NCI-H2107 treated with DMSO at 0.1 percent for 48 hours (cell line): ENCODE data around the gene OR6C4.
"Not testable (repeated sequence)": the region's sequence is repeated elsewhere in the genome, so short reads cannot be mapped to it uniquely, and the experiment has no call there.

ENCODE experiments used
- DNase-seq: peaks from one replicate; lab custom pipeline; 2025; ENCODE audit not compliant: unreplicated experiment; lab: John Stamatoyannopoulos, UW

Gene OR6C4

DNA sequence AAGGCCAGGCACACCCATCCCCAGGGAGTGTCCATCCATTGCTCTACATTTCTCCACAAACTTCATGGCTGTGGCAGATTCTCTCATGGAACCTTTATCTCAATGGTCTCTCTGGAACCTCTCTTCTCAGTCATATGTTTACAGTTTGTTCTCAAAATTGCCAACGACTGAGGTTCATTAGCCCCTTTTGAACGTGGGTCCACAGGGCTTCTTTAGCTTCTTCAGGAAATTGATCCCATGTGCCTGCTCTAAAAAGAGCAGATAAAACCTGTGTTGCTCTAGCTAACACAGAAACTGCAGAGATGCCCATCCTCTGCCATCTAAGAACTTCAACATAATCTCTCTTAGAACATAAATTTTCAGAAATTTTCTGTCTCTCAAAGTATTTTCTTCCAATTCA is at the start of gene OR6C4:
TSS of gene OR6C4 (plus strand) at position 301 of the 400 bp plus-strand sequence. CDS start 1,625 bp downstream, outside the sequence.
- DNase-seq: no peak

DNA sequence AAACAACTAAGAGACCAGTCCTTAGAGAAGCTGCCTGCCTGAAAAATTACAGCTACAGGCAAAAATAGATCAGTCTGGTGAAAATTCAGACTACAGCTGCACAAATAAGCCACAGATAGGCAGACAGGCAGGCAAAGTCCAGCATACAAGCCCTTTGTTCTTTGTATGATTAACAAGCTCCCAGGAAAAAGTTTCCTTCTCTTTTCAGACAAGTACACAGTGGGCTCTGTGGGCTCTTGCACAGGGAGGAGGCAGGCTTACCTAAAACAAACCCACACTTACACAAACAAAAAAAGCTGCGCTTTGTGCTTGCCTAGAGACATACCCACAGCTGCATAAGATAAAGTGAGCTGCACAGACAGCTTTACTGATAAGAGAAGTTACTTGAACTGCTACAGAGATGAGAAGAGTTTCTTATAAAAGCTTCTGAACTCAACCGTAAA is 49.6 kb upstream of the OR6C4 start:
- no peak for DNase-seq

DNA sequence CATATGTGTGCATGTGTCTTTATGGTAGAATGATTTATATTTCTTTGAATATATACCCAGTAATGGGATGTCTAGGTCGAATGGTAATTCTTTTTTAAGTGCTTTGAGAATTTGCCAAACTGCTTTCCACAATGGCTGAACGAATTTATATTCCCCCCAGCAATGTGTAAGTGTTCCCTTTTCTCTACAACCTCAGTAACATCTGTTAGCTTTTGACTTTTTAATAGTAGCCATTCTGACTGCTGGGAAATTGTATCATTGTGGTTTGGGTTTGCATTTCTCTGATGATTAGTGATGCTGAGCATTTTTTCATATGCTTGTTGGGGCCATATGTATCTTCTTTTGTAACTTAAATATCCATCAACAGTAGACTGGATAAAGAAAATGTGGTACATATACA is 47.8 kb upstream of the OR6C4 start:
- DNase-seq: no peak

DNA sequence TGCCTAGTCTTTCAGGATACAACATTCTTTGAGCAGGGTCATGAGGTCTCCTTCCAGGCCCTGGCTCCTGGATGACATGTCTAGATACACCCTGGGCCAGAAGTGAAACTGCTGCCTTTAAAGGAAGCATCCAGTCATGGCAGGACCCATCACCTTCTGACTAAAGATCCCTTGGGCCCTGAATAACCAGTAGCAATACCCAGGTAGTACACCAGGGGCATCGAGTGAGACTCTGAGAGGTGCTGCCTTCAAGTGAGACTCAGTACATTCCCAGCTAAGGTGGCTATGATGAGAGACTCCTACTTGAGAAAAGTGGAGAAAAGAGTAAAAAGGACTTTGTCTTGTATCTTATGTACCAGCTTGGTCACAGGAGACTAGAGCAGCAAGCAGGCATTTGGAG is 33.7 kb upstream of the OR6C4 start:
- DNase-seq: no peak

DNA sequence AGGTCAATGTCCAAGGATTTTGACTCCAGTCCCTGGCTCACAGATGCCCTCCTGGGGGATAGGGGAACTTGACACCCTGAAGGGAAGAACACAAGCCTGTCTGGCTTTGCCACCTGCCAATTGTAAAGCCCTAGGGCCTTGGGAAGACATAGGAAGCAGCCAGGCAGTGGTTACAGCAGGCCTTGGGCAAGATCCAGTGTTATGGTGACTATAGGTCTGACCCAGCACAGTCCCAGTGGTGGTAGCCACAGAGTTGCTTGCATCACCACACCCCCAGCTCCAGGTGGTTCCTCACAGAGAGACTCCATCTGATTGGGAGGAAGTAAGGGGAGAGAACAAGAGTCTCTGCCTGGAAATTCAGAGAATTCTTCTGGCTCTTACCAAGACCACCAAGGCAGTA is 33.0 kb upstream of the OR6C4 start:
- no peak for DNase-seq

DNA sequence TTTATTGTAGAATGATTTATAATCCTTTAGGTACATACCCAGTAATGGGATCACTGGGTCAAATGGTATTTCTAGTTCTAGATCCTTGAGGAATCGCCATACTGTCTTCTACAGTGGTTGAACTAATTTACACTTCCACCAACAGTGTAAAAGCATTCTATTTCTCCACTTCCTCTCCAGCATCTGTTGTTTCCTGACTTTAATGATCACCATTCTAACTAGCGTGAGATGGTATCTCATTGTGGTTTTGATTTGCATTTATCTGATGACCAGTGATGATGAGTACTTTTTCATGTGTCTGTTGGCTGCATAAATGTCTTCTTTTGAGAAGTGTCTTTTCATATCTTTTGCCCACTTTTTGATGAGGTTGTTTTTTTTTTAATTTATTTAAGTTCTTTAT is 1.2 kb upstream of the OR6C4 start:
- not testable (repeated sequence) for DNase-seq

DNA sequence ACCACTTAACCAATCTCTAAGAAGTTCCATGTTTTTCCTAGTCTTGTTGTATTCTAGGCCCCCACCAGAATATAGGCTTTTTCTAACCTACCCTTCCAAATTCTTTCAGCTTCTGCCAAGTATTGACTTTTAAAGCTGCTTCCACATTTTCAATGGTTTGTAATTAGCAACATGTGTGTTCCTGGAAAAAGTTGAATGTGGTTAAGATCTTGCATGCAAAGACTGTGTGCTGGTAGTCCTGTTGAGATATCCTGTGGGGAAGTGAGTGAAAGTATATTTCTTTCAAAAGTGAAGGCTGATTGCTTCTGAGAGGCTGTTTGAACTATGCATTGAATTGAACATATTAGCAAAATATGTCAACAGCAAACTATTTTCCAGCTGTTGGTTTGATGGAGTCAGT is 646 bp upstream of the OR6C4 start:
- DNase-seq: no peak

DNA sequence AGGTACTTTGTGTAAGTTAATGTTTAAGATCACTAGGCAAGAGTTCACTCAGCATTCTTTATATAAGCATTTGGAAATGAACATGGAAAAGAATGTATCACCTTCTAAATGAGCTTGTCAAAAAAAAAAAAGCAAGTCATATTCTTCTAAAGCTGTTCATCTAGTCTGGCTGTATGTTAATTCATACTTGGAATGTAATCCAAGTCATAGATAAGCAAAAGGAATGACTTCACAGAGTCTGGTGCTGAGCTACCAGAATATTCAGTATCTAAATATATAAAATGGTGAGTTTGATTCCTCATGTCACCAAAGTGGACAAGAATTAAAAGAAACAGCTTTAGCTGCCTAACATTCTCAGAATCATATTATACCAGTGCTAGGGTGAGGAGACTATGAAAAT is 4.9 kb downstream of the OR6C4 start:
- DNase-seq: no peak

DNA sequence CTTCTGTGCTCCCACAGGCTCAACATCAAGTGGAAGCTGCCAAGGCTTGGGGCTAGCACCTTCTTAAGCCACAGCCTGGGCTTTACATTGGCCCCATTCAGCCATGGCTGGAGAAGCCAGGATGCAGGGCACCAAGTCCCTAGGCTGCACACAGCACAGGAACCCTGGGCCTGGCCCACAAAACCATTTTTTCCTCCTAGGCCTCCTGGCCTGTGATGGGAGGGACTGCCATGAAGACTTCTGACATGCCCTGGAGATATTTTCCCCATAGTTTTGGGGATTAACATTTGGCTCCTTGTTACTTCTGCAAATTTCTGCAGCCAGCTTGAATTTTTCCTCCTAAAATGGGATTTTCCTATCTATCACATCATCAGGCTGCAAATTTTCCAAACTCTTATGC is 20.7 kb downstream of the OR6C4 start:
- DNase-seq: not testable (repeated sequence)

DNA sequence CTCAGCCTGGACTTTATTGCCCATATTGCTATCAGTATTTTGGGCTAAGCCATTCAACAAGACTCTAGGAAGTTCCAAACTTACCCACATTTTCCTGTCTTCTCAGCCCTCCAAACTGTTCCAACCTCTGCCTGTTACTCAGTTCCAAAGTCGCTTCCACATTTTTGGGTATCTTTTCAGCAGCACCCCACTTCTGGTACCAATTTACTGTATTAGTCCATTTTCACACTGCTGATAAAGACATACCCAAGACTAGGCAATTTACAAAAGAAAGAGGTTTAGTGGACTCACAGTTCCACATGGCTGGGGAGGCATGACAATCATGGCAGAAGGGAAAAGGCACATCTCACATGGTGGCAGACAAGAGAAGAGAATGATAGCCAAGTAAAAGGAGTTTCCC is 21.3 kb downstream of the OR6C4 start:
- DNase-seq: not testable (repeated sequence)

DNA sequence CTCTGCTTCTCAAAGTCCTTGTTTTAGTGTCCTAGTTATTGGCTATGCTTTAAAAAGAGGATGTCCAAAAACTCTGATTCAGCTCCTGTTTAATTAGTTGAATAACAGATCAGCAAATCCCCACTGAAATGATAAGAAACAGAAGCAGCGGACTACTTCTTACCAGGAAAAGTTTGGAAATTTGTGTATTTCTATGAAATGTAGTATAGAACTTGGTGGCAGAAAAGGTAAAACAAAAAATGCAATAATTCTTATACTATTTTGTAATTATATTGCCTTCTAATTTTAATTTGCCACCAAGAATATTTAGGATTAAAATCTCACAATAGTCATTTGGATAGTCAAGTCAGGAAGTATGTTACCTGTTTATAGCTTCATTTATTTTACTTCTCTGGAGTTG is 22.8 kb downstream of the OR6C4 start, which contains the start of gene OR2AP1:
TSS of gene OR2AP1 (plus strand) at position 301 of the 400 bp plus-strand sequence. CDS start 1,947 bp downstream, outside the sequence.
- DNase-seq: no peak

DNA sequence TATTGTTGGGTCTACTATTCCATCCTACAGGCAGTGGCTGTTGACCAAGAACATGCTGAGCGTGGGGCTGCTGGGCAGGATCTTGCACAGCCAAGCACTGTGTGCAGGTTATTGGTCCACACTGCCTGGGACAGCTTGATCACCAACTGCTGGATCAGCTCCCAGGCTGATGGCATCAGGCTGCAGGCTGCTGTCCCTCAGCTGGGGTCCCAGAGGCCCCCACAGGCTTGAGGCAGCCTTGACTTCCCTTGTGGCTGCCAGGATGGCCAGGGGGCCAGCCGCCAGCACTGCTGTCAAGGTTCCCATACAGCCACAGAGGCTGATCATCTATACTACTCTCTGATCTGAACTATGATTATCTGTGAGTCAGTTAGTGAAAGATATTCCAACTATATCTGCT is 32.7 kb downstream of the OR6C4 start:
- DNase-seq: no peak

DNA sequence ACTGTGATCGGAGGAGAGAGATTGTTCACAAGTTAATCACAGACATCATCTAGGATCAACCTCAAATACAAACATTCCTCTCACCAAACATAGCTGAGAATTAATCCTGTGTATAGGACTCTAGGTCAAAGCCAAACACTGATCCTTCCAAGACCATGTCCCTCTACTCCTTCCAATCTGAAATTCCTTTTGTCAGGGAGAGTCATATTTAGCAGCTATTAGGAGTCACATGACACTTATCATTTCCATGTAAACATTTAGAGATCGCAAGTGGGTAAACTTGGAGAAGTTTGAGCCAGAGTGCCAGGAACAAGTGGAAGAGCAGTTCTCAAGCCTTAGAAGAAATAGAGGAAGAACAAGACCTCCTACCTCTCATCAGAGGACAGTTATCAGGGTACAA is 36.4 kb downstream of the OR6C4 start:
- DNase-seq: no peak

DNA sequence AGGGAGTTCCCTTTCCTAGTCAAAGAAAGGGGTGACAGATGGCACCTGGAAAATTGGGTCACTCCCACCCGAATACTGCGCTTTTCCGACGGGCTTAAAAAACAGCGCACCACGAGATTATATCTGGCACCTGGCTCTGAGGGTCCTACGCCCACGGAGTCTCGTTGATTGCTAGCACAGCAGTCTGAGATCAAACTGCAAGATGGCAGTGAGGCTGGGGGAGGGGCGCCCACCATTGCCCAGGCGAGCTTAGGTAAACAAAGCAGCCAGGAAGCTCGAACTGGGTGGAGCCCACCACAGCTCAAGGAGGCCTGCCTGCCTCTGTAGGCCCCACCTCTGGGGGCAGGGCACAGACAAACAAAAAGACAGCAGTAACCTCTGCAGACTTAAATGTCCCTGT is 40.8 kb downstream of the OR6C4 start:
- DNase-seq: not testable (repeated sequence)
